Stimulated activated CD8-positive, alpha-beta memory T cell treated with anti-CD3 and anti-CD28 coated beads, Interleukin-7, amount 100 ng/mL, for 24 hours (primary cell): Measurements from ENCODE around the gene NMRK2.

ENCODE experiments used
- DNase-seq: peaks from one replicate; pipeline ENCODE4 v3.0.0-alpha.2; 2020; ENCODE audit warnings: low read depth

The NMRK2 gene

DNA sequence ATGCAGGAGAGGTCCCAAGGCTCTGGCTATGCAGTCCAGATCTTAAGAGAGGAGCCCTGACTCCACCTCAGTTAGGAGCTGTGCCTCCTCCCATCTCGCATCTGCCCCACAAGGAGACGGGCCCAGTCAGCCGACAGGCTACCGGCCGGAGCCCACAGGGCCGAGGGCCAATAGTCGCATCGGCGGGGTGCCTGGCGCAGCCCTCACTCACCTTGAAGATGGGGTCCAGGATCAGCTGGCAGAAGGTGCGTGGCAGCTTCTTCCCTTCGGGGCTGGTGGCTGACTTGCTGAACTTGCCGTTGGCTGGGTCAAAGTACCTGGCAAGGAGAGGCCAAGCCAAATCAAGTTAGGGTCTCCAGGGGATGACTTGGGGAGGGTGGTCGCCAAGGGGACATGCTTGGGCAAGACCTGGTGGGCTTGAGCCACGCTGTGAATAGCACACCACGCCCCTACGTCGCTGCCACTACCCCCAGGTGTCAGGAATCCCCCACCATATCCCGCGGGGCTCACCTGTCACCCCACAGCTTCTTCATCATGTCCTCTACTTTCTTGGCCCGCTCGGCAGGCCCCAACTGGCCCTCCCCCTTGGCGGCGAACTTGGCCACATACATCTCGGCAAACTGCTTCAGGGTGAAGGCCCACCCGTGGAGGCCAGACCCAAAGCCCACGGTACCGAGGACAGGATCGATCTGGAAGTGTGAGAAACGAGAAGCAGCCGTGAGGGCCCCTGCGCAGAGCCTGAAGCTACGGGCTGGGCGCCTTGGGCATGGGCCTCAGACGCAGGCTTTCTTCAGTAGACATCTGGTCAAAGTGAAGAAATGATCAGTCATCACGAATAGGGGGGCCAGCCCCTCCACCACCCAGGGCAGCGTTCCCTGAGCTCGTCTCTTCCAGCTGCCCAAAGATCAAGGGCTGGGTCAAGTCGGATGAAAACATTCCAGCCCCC is 49.1 kb downstream of the NMRK2 start:
- DNase-seq, result no peak

DNA sequence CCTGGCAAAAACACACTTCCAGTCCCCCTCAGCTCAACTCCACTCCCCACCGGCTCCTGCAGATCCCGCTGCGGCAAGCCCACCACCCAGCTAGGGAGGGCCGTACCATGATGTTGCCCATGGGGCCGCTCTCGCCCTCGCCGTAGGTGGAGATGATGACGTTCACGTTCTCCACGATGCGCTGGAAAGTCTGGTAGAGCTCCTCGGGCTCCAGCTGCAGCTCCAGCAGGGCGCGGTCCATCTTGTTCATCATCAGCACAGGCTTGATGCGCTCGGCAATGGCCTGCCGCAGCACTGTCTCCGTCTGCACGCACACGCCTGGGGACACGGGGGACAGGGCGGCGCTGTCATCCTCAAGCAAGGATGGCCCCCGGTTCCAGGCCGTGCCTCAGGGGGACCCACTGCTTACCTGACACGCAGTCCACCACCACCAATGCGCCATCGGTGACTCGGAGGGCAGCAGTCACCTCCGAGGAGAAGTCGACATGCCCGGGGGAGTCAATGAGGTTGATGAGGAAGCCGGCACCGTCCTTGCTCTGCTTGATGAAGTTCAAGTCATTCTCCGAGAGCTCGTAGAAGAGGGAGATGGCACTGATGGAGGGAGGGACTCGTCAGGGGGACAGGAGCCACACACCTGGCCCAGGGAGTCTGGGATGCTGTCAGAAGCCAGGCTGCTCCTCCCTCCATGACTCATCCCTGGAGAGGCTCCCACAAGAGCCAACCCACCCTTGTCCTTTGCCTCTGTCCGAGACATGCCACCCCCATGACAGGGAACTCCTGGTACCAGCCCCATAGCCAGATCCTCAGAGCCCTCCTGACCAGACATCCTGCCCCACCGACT is 50.1 kb downstream of the NMRK2 start:
- no peak for DNase-seq

DNA sequence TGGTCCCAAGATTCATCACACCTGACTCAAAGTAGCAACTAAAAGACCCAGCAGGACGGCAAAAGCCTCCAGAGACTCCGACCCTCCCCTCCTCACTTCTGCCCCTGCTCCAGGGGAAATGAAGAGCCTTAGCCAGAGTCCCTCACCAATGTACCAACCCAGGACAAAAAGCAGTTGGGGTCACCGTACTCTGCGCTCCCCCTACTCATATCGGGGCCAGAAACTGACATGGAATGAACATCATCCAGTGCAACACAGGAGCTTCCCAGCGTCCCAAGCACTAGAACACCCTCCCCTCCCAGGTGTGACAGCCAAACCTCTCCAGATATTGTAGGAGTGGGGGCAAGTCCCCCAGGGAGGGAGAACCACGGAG is 50.7 kb downstream of the NMRK2 start:
- DNase-seq, result no peak

DNA sequence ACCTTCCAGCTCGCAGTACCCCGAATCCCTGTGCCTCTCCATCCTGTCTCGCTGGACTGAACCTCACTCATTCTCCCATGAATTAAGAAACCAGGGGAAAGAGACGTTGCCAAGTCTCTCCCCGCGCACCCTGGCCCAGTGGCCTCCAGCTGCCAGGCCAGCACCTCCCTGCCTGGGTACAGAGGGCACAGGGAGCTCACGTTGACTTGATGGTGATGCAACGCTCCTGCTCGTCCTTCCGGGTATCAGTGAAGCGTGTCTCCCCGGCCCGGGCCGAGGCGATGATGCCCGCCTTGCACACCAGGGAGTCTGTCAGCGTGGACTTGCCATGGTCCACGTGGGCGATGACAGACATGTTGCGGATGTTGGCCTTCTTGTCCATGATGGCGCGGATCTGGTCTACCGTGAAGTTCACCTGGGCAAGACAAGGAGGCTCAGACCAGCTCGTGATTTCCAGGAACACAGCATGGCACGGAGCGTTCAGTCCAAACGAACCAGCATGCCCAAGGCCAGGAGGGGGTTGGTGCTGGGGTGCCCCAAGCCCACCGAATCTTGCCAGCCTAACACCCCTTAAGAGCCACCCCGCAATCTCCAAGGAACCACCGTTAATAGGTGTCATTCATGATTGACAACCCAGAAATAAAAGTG is 51.2 kb downstream of the NMRK2 start:
- no peak for DNase-seq

DNA sequence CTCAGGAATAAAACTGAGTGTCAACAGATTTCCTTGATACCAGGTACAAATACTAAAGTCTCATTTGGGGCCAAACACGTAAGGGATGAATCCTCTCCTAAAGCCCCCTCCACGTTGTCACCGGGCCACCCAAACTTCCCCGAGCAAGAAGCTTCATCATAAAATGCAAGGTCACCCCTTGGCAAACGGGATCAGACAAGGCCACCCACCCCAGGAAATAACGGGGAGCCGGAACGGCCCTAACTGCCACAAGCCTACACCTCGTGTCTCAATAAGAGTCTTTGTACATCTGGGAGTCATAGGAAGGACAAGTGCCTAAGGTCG is 51.7 kb downstream of the NMRK2 start:
- DNase-seq, result no peak

DNA sequence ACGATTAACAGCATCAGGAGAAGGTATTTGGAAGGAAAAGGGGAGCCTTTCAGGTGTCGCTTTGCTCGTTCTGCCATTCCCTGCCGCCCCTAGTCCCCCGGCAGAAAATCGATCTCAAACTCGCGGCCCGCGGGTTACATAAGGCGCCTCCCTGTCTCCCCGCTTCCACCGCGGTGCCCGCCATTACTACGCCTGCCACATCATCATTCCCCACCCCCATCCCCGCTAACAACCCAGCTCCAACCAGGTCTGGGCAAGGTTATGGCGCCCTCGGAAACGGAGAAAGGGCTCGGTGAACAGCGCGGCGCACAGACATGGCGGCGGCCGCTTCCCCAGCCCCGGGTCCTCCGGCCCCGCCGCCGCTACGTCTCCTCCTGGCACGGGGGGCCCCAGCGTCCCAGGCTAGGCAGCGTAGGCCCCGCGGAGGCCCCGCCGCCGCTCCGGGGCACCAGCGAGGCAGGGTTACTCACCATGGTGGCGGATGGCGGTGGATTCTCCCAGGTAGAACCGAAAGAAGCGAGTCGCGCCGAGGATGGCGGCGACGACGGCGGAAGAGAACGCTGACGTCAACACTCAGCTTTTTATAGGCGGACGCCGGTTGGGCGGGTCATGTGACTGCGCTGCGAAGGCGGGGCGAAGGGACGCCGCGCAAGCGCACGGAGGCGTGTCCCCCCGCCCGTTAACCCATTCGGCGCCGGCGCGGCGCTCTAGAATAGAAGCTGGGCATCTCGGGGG is 52.2 kb downstream of the NMRK2 start, which contains the start of gene EEF2:
TSS of gene EEF2 (minus strand) at position 556 of the 735 bp plus-strand sequence. CDS start at position 473, 83 bp downstream.
- peak; percentile 75 for DNase-seq

DNA sequence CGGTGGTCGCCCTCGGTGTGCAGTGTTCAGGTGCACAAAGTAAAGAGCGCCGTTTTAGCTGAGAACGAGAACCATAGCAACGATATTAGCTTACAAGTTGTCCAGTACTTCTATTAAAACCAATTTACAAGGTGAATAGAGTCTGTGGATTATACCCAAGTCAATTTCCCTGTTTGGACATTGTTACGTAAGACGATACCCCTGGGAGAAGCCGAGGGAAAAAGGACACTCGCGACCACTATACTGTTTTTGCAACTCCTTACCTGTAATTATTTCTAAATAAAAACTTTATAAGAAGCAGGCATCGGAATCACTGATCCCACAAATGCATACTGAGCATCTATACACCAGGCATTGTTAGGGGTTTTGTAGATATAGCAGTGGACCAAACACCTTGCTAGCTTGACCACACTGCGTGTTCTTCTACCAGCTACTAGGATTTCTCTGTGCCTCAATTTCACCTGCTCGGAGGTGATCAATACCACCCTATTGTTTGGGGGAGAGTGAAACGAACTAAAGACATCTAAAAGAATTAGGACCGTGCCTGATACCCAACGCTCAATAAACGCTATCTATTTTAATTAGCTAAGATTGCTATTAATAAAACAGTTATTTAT is 52.9 kb downstream of the NMRK2 start:
- DNase-seq, result no peak

DNA sequence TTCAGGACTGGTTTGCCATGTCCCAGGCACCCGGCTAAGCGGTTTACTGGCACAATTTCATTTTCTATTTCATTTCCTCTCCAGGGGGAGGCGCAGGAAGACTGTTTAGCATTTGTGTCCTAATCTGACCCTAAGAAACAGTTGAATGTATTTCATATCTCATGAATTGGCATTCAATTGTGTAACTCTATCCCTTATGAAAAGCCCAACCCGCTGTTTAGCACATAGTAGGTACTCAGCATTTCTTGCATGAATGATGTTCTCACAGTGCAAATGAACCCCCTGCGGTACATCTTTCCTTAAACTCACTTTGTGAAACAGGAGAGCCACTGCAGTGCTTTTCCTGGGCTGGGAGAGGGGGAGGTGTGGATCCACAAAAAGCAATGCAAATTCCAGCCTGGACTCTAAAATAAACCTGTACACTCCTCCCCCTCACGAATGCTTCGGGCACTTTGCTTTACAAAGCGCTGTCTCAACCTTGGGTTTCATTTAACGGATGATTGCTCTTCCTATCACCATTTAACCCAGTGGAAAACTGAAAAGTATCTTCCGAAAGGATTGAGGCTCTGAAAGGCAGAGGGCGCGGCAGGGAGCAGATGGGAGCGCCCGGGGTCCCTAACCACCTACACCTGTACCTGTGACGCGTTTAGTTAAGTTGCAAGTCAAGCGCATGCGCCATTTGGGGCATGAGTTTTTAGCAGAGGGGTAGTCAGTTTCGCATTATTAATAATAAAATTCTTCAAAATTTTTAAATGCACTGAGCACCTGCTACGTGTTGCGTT is 53.6 kb downstream of the NMRK2 start:
- DNase-seq, result no peak

DNA sequence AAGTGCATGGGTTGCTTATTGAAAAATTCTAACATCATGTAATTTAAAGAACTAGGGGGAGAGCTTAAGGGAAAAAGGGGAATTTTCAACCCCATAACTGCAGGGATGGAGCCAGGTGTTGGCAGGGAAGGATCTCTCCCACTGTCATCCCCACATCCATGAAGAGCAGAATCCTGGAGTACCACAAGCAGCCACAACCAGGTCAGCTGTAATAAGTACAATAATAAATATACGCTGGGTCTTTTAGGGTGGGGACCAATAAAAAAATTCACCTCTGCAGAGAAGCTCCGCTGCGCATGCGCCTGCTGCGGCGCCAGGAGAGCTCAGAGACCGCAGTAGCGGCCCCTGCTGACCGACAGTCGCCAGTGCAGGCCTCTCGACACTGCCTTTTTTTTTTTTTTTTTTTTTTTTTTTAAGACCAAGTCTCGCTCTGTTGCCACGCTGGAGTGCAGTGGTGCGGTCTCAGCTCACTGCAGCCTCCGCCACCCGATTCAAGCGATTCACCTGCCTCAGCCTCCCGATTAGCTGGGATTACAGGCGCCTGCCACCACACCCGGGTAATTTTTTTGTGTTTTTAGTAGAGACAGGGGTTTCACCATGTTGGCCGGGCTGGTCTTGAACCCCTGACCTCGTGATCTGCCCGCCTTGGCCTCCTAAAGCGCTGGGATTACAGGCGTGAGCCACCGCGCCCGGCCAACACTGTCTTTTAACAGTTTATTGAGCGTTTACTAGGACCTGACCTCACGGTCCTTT is 54.9 kb downstream of the NMRK2 start:
- peak; percentile 72 for DNase-seq

DNA sequence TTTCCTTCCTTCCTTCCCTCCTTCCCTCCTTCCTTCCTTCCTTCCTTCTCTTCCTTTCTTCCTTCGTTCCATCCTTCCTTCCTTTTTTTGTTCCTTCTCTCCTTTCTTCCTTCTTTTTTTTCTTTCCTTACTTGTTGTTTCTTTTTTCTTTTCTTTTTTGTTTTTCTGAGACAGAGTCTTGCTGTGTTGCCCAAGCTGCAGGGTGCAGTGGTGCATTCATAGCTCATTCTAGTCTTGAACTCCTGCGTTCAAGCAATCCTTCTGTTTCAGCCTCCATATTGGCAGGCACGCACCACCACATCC is 57.9 kb downstream of the NMRK2 start:
- no peak for DNase-seq
